Neural progenitor cell (in vitro differentiated cells): Measurements from ENCODE around the gene NFS1.

Experiments used
- EZH2 ChIP-seq: fragments of 200-600 bp; sonication (generic); IDR thresholded peaks from 2 replicates; pipeline ENCODE4 v1.6.1; 2017; ENCODE audit warnings: antibody characterized with exemption, mild to moderate bottlenecking, moderate library complexity
- EZH2phosphoT487 ChIP-seq: fragments of 200-600 bp; sonication (generic); IDR thresholded peaks from 2 replicates; pipeline ENCODE4 v1.6.1; 2017; ENCODE audit warnings: antibody characterized with exemption
- TF ChIP-seq, protein P1 (sequence below): fragments of 200-600 bp; sonication (generic); IDR thresholded peaks from 2 replicates; pipeline ENCODE4 v1.5.1; 2017; ENCODE audit warnings: antibody characterized with exemption, mild to moderate bottlenecking

GRCh38 chr20:35653430-35653734, 45.8 kb downstream of the NFS1 start:
- TF ChIP-seq, protein P1, sequence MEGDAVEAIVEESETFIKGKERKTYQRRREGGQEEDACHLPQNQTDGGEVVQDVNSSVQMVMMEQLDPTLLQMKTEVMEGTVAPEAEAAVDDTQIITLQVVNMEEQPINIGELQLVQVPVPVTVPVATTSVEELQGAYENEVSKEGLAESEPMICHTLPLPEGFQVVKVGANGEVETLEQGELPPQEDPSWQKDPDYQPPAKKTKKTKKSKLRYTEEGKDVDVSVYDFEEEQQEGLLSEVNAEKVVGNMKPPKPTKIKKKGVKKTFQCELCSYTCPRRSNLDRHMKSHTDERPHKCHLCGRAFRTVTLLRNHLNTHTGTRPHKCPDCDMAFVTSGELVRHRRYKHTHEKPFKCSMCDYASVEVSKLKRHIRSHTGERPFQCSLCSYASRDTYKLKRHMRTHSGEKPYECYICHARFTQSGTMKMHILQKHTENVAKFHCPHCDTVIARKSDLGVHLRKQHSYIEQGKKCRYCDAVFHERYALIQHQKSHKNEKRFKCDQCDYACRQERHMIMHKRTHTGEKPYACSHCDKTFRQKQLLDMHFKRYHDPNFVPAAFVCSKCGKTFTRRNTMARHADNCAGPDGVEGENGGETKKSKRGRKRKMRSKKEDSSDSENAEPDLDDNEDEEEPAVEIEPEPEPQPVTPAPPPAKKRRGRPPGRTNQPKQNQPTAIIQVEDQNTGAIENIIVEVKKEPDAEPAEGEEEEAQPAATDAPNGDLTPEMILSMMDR = no peak
- no peak for TF ChIP-seq EZH2
- TF ChIP-seq EZH2phosphoT487 = no peak
